ENCODE results near the gene KLHL3. TPM values are rescaled to one million over a fixed set of nuclear protein-coding genes. Genes with fewer than 3 reads are reported as not detected.

KLHL3 gene
- total RNA-seq, 6 experiments from 2014 or later: 0.25 to 1.3 (median 0.53) TPM

DNA sequence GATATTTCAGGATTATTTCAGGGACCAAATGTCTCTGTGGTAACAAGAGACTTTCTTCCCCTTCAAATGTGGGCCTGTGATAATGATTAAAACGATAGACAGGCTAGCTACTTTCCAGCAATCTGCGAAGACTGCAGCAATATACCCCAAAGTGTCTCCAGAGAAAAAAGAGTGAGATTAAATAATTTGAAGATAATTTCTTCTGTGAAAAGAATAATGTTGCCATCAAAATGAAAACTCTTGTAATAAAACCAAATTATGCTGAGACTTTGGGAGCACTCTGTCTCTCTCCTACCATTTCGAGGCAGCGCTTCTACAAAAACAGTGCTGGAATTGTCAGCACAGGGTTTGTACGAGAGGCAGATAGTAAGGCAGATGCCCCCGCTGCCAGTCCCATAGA, 132.5 kb downstream of the KLHL3 start:
- Mint-ChIP-seq H3K27me3 (ENCODE audit: insufficient read depth) (peaks cover 26% of the 10 kb centered on the region), H3K27ac (no peak overlapping the region), H3K4me3 (no peak overlapping the region), H3K36me3 (ENCODE audit: low read depth) (no peaks in the 10 kb centered on the region), H3K9me3 (no peaks in the 10 kb centered on the region), H3K4me1 (ENCODE audit: low read depth) (peaks cover 9% of the 10 kb centered on the region)
- no peak for DNase-seq
- TF ChIP-seq, protein P1, sequence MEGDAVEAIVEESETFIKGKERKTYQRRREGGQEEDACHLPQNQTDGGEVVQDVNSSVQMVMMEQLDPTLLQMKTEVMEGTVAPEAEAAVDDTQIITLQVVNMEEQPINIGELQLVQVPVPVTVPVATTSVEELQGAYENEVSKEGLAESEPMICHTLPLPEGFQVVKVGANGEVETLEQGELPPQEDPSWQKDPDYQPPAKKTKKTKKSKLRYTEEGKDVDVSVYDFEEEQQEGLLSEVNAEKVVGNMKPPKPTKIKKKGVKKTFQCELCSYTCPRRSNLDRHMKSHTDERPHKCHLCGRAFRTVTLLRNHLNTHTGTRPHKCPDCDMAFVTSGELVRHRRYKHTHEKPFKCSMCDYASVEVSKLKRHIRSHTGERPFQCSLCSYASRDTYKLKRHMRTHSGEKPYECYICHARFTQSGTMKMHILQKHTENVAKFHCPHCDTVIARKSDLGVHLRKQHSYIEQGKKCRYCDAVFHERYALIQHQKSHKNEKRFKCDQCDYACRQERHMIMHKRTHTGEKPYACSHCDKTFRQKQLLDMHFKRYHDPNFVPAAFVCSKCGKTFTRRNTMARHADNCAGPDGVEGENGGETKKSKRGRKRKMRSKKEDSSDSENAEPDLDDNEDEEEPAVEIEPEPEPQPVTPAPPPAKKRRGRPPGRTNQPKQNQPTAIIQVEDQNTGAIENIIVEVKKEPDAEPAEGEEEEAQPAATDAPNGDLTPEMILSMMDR (IDR thresholded peaks at IDR 0.05): no peak

DNA sequence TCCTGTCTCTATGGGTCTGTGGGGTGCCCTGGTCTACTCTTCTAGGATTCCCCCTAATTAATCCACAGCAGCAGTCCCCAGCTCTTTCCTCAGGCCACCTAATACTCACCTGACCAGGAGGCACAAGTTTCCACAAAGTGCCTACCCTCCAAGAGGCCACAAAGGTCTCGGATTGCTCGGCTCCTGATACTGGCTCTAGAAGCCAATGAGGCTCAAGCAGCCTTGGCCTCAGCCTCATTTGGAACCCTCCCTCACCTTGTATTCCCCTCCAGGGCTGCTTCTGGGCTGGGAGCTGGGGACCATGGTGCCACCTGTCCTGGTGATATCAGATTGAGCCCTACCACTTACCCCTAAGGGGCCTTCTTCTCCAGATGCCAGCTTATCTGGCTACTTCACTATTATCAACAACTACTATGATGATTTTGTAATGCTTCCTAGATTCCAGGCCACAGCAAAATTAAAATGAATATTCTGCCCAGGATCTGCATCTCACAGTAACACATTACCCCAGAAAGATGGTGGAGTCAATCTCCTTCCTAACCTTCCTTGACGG, 133.1 kb downstream of the KLHL3 start:
- Mint-ChIP-seq H3K36me3 (ENCODE audit: low read depth) (no peaks in the 10 kb centered on the region), H3K9me3 (no peaks in the 10 kb centered on the region), H3K27me3 (ENCODE audit: insufficient read depth) (peaks cover 32% of the 10 kb centered on the region), H3K4me3 (no peak overlapping the region), H3K27ac (no peak overlapping the region), H3K4me1 (ENCODE audit: low read depth) (0 out of 2 replicates have a peak, but pooled peaks cover 6% of the 10 kb centered on the region)
- TF ChIP-seq, protein P1 (IDR thresholded peaks at IDR 0.05): no peak
- no peak for DNase-seq

DNA sequence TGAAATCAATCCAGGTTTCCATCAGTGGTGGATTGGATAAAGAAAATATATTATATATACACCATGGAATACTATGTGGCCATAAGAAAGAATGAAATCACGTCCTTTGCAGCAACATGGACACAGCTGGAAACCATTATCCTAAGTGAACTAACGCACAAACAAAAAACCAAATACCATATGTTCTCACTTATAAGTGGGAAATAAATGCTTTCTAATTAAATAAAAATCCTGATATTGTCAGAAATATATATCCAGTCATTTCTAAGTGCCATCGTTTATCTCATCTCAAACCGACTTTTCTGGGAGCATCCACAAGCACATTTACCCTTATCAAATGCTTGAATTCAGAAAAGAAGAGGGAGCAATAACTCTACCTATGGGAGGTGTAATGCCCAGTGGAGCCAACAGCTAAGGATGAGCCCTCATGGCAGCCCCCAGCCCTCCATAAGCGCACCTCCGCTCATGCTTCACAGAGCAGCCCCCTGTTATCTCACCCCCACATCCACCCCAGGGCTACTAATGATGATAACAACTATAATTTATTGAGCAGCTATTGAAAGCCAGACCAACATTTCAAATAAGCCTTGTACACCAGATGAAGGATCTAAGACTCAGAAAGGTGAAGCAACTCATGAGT, 135.0 kb downstream of the KLHL3 start:
- no peaks in the 10 kb centered on the region for H3K36me3 Mint-ChIP-seq (ENCODE audit: low read depth)
- no peak for DNase-seq
- H3K27me3 Mint-ChIP-seq (ENCODE audit: insufficient read depth): peaks cover 34% of the 10 kb centered on the region
- H3K27ac Mint-ChIP-seq: no peak overlapping the region
- H3K4me3 Mint-ChIP-seq: no peak overlapping the region
- no peaks in the 10 kb centered on the region for H3K9me3 Mint-ChIP-seq
- 0 out of 2 replicates have a peak, but pooled peaks cover 6% of the 10 kb centered on the region for H3K4me1 Mint-ChIP-seq (ENCODE audit: low read depth)
- TF ChIP-seq, protein P1 (IDR thresholded peaks at IDR 0.05): no peak

DNA sequence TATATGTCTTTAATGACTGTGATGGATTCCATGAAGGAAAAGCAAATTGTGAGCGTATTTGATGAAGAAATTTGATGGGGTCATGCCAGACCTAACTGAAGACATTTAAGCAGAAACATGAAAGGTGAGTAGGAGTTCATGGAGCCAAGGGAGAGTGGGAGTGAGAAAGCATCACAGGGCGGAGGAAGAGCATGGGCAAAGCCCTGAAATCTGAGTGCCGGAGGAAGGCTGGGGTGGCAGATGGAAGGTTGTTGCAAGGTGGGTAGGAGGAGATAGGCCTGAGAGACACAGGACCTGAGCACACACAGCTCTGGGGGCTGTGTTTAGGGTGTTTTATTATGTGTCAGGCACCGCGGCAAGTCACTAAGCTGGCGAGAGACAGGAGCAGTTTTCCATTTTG, 136.4 kb downstream of the KLHL3 start:
- Mint-ChIP-seq H3K4me1 (ENCODE audit: low read depth) (no peaks in the 10 kb centered on the region), H3K27ac (no peak overlapping the region), H3K27me3 (ENCODE audit: insufficient read depth) (peaks cover 29% of the 10 kb centered on the region), H3K9me3 (no peaks in the 10 kb centered on the region), H3K36me3 (ENCODE audit: low read depth) (no peaks in the 10 kb centered on the region), H3K4me3 (no peak overlapping the region)
- no peak for DNase-seq
- TF ChIP-seq, protein P1 (IDR thresholded peaks at IDR 0.05): no peak

DNA sequence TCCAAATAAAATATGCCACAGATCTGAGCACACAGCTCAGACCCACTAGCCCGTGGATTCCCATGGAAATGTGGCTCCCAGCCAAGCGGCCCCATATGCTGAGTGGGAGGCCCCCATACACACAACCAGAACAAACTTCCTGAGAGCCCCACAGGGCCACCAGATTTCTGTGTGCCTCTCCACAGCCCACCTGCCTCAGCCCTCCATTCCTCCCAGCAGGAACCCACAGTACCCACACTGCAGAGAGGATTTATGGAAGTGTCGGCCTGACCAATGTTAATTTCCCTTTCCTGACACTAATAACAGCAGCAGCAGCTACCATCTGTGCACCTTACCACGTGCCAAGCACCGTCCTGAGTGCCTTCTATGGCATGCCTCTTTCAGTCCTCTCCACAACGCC, 137.5 kb downstream of the KLHL3 start:
- Mint-ChIP-seq H3K27me3 (ENCODE audit: insufficient read depth) (peaks cover 25% of the 10 kb centered on the region), H3K36me3 (ENCODE audit: low read depth) (no peaks in the 10 kb centered on the region), H3K4me1 (ENCODE audit: low read depth) (no peaks in the 10 kb centered on the region), H3K9me3 (no peaks in the 10 kb centered on the region), H3K27ac (no peak overlapping the region), H3K4me3 (no peak overlapping the region)
- TF ChIP-seq, protein P1 (IDR thresholded peaks at IDR 0.05): no peak
- no peak for DNase-seq

Measured in HFFc6 (cell line).